Lower lobe of right lung (tissue), 2 donors: ENCODE measurements around the gene PALM3. TPM values are rescaled to one million over a fixed set of nuclear protein-coding genes. Genes with fewer than 3 reads are reported as not detected.
"Not testable (repeated sequence)": the region's sequence is repeated elsewhere in the genome, so short reads cannot be mapped to it uniquely, and the experiment has no call there.

Experiments used
- ATAC-seq, 2 donors: fragments of 200-7000 bp; cut with Tn5 transposase; one replicate each; pipeline ENCODE4 v1.9.1; 2020 to 2022; ENCODE audit warnings: mild to moderate bottlenecking in 2 of 2, moderate library complexity in 2 of 2
- DNase-seq: peaks from one replicate; pipeline ENCODE4 v3.0.0-alpha.2; 2020
- H3K27ac ChIP-seq: fragments of 200-600 bp; one replicate; pipeline ENCODE4 v1.8.0; 2022
- H3K27me3 ChIP-seq: fragments of 200-600 bp; one replicate; pipeline ENCODE4 v1.8.0; 2022; ENCODE audit warnings: low read depth
- H3K36me3 ChIP-seq: fragments of 200-600 bp; one replicate; pipeline ENCODE4 v1.8.0; 2022; ENCODE audit warnings: mild to moderate bottlenecking
- H3K4me1 ChIP-seq: fragments of 200-600 bp; one replicate; pipeline ENCODE4 v1.8.0; 2022
- H3K4me3 ChIP-seq: fragments of 200-600 bp; one replicate; pipeline ENCODE4 v1.8.0; 2022; ENCODE audit warnings: mild to moderate bottlenecking
- H3K9me3 ChIP-seq: fragments of 200-600 bp; one replicate; pipeline ENCODE4 v1.8.0; 2022
- intact Hi-C: fragments of 100-400 bp; cut with DNase I; formaldehyde crosslinking; loops from one replicate; pipeline ENCODE4 v1.11.0; 2022
- total RNA-seq: library from RNA; stranded (reverse); fragmentation: NEBNext Ultra II Directional; extraction: Animal tissue kit (Norgen Biotek cat#: 25700); gene quantifications from one replicate; pipeline ENCODE4 v1.2.1, GENCODE V29; 2021
- TF ChIP-seq, protein P1 (sequence below): fragments of 200-600 bp; IDR thresholded peaks from one replicate; pipeline ENCODE4 v1.8.0; 2022; ENCODE audit warnings: antibody characterized with exemption, mild to moderate bottlenecking
- donor health status: DM: no; HTN: yes; CAD: no; lungs with severe emphysema.

Gene PALM3
- total RNA-seq, 1 donor from 2014 or later = 7.7 TPM

DNA sequence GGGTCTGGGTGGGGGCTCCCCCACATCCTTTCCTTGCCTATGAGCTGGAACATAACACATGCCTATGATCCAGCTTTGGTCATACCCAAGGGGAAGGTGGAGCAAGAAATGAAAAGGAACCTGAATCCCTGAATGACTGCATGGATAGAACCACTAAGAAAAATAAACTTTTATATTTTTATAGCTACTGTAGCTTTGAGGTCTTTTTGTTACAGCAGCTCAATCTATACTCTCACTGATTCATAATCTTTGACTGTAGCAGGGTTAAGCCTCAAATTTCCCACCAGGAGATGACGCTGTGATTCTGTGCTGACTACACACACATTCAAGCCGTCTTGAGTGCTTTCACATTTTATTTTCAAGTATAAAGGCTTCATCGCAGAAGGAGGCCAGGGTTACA, 8.8 kb downstream of the PALM3 start:
- no peaks in the 10 kb centered on the region for H3K9me3 ChIP-seq
- no peak overlapping the region for H3K4me3 ChIP-seq
- no peak overlapping the region for H3K27ac ChIP-seq
- peaks cover 29% of the 10 kb centered on the region for H3K36me3 ChIP-seq
- TF ChIP-seq, protein P1, sequence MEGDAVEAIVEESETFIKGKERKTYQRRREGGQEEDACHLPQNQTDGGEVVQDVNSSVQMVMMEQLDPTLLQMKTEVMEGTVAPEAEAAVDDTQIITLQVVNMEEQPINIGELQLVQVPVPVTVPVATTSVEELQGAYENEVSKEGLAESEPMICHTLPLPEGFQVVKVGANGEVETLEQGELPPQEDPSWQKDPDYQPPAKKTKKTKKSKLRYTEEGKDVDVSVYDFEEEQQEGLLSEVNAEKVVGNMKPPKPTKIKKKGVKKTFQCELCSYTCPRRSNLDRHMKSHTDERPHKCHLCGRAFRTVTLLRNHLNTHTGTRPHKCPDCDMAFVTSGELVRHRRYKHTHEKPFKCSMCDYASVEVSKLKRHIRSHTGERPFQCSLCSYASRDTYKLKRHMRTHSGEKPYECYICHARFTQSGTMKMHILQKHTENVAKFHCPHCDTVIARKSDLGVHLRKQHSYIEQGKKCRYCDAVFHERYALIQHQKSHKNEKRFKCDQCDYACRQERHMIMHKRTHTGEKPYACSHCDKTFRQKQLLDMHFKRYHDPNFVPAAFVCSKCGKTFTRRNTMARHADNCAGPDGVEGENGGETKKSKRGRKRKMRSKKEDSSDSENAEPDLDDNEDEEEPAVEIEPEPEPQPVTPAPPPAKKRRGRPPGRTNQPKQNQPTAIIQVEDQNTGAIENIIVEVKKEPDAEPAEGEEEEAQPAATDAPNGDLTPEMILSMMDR = no peak
- intact Hi-C loops = no loop called here
- ATAC-seq = no peak
- no peaks in the 10 kb centered on the region for H3K27me3 ChIP-seq
- no peak for DNase-seq
- H3K4me1 ChIP-seq = peaks cover 7% of the 10 kb centered on the region

DNA sequence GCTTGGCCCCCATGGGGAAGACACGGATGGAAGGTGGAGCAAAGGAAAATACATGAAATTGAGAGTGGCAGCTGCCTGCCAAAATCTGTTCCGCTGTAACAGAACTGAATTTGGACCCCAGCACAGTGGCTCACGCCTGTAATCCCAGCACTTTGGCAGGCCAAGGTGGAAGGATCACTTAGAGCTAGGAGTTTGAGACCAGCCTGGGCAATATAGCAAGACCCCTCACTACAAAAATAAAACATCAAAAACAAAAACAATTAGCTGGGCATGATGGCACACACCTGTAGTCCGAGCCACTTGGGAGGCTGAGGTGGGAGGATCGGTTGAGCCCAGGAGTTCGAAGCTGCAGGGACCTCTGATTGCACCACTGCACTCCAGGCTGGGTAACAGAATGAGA, 9.4 kb downstream of the PALM3 start:
- peaks cover 29% of the 10 kb centered on the region for H3K36me3 ChIP-seq
- intact Hi-C loops = no loop called here
- no peak overlapping the region for H3K27ac ChIP-seq
- TF ChIP-seq, protein P1 = no peak
- DNase-seq = no peak
- H3K4me3 ChIP-seq = no peak overlapping the region
- H3K9me3 ChIP-seq = no peaks in the 10 kb centered on the region
- no peaks in the 10 kb centered on the region for H3K27me3 ChIP-seq
- H3K4me1 ChIP-seq = peaks cover 3% of the 10 kb centered on the region
- ATAC-seq = no peak

DNA sequence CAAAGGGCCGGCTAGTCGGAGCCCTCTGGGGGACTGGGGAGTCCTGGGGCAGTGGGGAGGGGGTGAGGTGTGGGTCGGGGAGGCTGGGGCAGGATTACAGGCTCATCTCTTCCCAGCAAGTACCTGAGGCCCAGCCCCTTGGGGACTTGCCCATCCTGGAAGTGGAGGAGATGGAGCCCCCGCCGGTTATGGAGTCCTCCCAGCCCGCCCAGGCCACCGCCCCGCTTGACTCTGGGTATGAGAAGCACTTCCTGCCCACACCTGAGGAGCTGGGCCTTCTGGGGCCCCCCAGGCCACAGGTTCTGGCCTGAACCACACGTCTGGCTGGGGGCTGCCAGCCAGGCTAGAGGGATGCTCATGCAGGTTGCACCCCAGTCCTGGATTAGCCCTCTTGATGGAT, 9.9 kb downstream of the PALM3 start:
- no peaks in the 10 kb centered on the region for H3K27me3 ChIP-seq
- H3K4me1 ChIP-seq = peaks cover under 1% of the 10 kb centered on the region
- intact Hi-C loops = no loop called here
- H3K9me3 ChIP-seq = no peaks in the 10 kb centered on the region
- TF ChIP-seq, protein P1 = no peak
- no peak overlapping the region for H3K27ac ChIP-seq
- no peak for ATAC-seq
- DNase-seq = no peak
- H3K4me3 ChIP-seq = no peak overlapping the region
- H3K36me3 ChIP-seq = peaks cover 29% of the 10 kb centered on the region

DNA sequence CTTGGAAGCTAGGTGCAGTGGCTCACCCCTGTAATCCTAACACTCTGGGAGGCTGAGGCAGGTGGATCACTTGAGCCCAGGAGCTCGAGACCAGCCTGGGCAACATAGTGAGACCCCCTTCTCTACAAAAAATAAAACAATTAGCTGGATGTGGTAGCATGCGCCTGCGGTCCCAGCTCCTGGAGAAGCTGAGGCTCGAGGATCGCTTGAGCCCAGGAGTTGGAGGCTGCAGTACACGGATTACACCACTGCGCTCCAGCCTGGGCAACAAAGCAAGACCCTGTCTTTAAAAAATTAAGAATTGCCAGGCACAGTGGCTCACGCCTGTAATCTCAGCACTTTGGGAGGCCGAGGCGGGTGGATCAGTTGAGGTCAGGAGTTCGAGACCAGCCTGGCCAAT, 10.9 kb downstream of the PALM3 start:
- intact Hi-C loops, H3K4me1 ChIP-seq, H3K9me3 ChIP-seq, ATAC-seq, H3K4me3 ChIP-seq, H3K27me3 ChIP-seq, DNase-seq, H3K27ac ChIP-seq: not testable (repeated sequence)
- peaks cover 29% of the 10 kb centered on the region for H3K36me3 ChIP-seq

DNA sequence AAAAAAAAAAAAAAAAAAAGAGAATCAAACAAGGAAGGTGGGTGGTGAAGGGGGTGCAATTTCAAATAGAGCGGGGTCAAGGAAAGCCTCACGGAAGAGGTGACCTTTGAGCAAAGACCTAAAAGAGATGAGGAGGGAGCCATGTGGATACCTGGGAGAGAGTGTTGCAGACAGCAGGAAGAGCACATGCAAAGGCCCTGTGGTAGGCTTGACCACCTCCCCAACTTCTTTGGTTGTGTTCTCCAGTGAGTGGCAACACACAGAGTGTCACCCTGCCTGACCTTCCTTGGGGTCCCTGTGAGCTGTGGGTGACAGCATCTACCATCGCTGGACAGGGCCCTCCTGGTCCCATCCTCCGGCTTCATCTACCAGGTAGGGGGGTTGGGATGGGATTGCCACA, 11.4 kb downstream of the PALM3 start:
- no peak overlapping the region for H3K4me3 ChIP-seq
- DNase-seq = no peak
- no peak for ATAC-seq
- intact Hi-C loops = no loop called here
- no peaks in the 10 kb centered on the region for H3K4me1 ChIP-seq
- TF ChIP-seq, protein P1 = no peak
- peaks cover 29% of the 10 kb centered on the region for H3K36me3 ChIP-seq
- no peaks in the 10 kb centered on the region for H3K27me3 ChIP-seq
- no peaks in the 10 kb centered on the region for H3K9me3 ChIP-seq
- no peak overlapping the region for H3K27ac ChIP-seq

DNA sequence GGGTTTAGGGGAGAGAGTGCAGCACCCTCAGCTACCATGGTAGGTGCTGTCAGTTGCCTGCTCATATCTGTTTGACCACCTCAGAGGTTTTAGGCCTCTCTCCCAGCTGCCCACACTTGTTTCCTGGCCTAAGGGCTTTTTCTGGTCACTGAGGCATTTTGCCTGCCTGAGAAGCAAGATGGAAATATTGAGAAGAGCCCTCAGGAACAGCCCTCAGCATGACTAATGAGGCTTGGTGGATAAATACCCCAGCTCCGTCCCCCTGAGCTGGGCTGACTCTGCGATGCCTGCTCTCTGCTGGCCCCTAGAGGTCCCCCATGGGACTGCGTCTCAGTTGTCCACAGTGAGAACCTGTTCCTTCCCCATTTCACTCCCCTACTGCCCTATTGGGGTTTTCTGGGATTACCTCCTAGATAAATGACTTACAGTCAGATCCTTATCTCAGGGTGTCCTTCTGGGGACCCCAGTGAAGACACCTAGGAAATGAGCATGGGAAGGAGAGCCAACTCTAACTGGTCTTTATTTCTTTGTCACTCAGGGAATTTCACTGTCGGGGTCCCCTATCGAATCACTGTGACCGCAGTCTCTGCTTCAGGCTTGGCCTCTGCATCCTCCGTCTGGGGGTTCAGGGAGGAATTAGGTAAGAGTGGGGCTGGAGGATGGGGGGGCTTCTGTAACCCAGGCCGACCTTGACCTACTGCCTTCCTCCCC, 13.3 kb downstream of the PALM3 start:
- no peaks in the 10 kb centered on the region for H3K4me1 ChIP-seq
- DNase-seq = peak; percentile 72

DNA sequence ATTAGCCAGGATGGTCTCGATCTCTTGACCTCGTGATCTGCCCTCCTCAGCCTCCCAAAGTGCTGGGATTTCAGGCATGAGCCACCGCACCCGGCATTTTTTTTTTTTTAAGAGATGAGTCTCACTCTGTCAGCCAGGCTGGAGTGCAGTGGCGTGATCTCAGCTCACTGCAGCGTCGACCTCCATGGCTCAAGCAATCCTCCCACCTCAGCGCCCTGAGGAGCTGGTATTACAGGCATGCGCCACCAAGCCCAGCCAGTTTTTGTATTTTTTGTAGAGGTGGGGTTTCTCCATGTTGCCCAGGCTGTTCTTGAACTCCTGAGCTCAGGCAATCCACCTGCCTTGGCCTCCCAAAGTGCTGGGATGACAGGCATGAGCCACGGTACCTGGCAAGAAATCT, 14.0 kb downstream of the PALM3 start:
- H3K27ac ChIP-seq, H3K4me3 ChIP-seq, ATAC-seq, H3K9me3 ChIP-seq, DNase-seq, H3K4me1 ChIP-seq, intact Hi-C loops, H3K27me3 ChIP-seq: not testable (repeated sequence)
- peaks cover 41% of the 10 kb centered on the region for H3K36me3 ChIP-seq

More for the DNA sequence above, 13.3 kb downstream of the PALM3 start:
- TF ChIP-seq, protein P1 = peak; percentile 91
- intact Hi-C loops = no loop called here
- no peaks in the 10 kb centered on the region for H3K9me3 ChIP-seq
- H3K36me3 ChIP-seq = peaks cover 41% of the 10 kb centered on the region
- H3K4me3 ChIP-seq = no peak overlapping the region
- H3K27me3 ChIP-seq = no peaks in the 10 kb centered on the region
- ATAC-seq = peak; percentile 84 to 90
- H3K27ac ChIP-seq = no peak overlapping the region
